Caco-2 (cell line): Measurements from ENCODE around the gene ANKMY1. TPM values are rescaled to one million over a fixed set of nuclear protein-coding genes. Genes with fewer than 3 reads are reported as not detected.

Experiments
- BruUV-seq: library from RNA; stranded (reverse); fragments of 400-500 nt; replicated peaks from 2 replicates; lab custom pipeline; 2021; lab: Mats Ljungman, UMichigan
- CTCF ChIA-PET: fragments of 300-600 bp; sonication (Branson Sonifier 250); formaldehyde crosslinking; loops from one replicate; lab custom pipeline; 2022; ENCODE audit warnings: antibody characterized with exemption; lab: Charles Lee
- POLR2A ChIA-PET: fragments of 300-600 bp; sonication (Branson Sonifier 250); formaldehyde crosslinking; loops from one replicate; lab custom pipeline; 2022; ENCODE audit warnings: antibody characterized with exemption; lab: Charles Lee
- DNase-seq, 2 experiments: peaks; one replicate each; pipeline versions ENCODE4 v3.0.0 to v3.0.0-alpha.2; 2020 to 2022
- H3K27me3 ChIP-seq: replicated peaks from 2 replicates; pipeline ENCODE4 v1.6.0; 2011; ENCODE audit warnings: low read length; ENCODE audit not compliant: control insufficient read depth, insufficient read depth
- H3K36me3 ChIP-seq: 2 replicates; pipeline ENCODE4 v1.5.1; 2011; ENCODE audit warnings: low read length; ENCODE audit not compliant: control insufficient read depth, insufficient read depth
- H3K4me1 ChIP-seq: fragments of 250-450 bp; sonication (Bioruptor Pico); 2 replicates; pipeline ENCODE4 v1.5.1; 2020; ENCODE audit warnings: mild to moderate bottlenecking
- H3K4me3 ChIP-seq: 2 replicates; pipeline ENCODE4 v1.5.1; 2011; ENCODE audit warnings: low read depth, mild to moderate bottlenecking, control low read depth, low read length
- H3K9me3 ChIP-seq: fragments of 250-450 bp; sonication (Bioruptor Pico); 2 replicates; pipeline ENCODE4 v1.5.1; 2020; ENCODE audit warnings: mild to moderate bottlenecking, moderate library complexity
- H3K27ac Mint-ChIP-seq: one replicate; pipeline ENCODE4 v1.8.0; 2022; ENCODE audit warnings: mixed read lengths; ENCODE audit not compliant: unreplicated experiment
- H3K27me3 Mint-ChIP-seq: one replicate; pipeline ENCODE4 v1.8.0; 2022; ENCODE audit warnings: mixed read lengths; ENCODE audit not compliant: insufficient read depth, unreplicated experiment
- H3K36me3 Mint-ChIP-seq: one replicate; pipeline ENCODE4 v1.8.0; 2022; ENCODE audit warnings: mild to moderate bottlenecking, mixed read lengths; ENCODE audit not compliant: insufficient read depth, unreplicated experiment
- H3K4me1 Mint-ChIP-seq: one replicate; pipeline ENCODE4 v1.8.0; 2022; ENCODE audit warnings: low read depth, mixed read lengths; ENCODE audit not compliant: unreplicated experiment
- H3K4me3 Mint-ChIP-seq: one replicate; pipeline ENCODE4 v1.8.0; 2022; ENCODE audit warnings: mild to moderate bottlenecking, moderate library complexity, mixed read lengths; ENCODE audit not compliant: unreplicated experiment
- H3K9me3 Mint-ChIP-seq: one replicate; pipeline ENCODE4 v1.8.0; 2022; ENCODE audit warnings: mixed read lengths; ENCODE audit not compliant: unreplicated experiment
- CTCF ChIP-seq, 2 experiments: fragments of 200-600 bp in 1 of 2; IDR thresholded peaks; 1 replicate in 1 of 2; 2 replicates in 1 of 2; pipeline versions ENCODE4 v1.5.1 to v1.8.0; 2011 to 2022; ENCODE audit warnings: antibody characterized with exemption in 1 of 2, control low read depth in 1 of 2, inconsistent platforms in 1 of 2, low read depth in 1 of 2, low read length in 1 of 2, mild to moderate bottlenecking in 1 of 2, moderate library complexity in 1 of 2; ENCODE audit not compliant: insufficient read depth in 1 of 2, severe bottlenecking in 1 of 2, unreplicated experiment in 1 of 2
- intact Hi-C: fragments of 100-400 bp; cut with micrococcal nuclease; formaldehyde crosslinking; loops from one replicate; pipeline ENCODE4 v1.10.0; 2022; ENCODE audit not compliant: unreplicated experiment
- total RNA-seq: library from RNA; stranded (reverse); gene quantifications from 2 replicates; pipeline ENCODE4 v1.2.3, GENCODE V29; 2022

Gene ANKMY1
- total RNA-seq, 1 experiment from 2014 or later, result 12.2 TPM

- H3K36me3 ChIP-seq, result no peaks in the 10 kb centered on the region
- ChIA-PET CTCF (no interaction called here), POLR2A (no interaction called here)
- Mint-ChIP-seq H3K9me3 (no peaks in the 10 kb centered on the region), H3K4me1 (no peaks in the 10 kb centered on the region), H3K4me3 (no peak overlapping the region), H3K27me3 (no peaks in the 10 kb centered on the region), H3K27ac (no peak overlapping the region), H3K36me3 (peaks cover 14% of the 10 kb centered on the region)
- H3K4me1 ChIP-seq, result peaks cover 7% of the 10 kb centered on the region
- no TSS peak for BruUV-seq
- no peak for DNase-seq
- H3K27me3 ChIP-seq, result no peaks in the 10 kb centered on the region
- intact Hi-C loops, result no loop called here
- TF ChIP-seq CTCF (IDR thresholded peaks at IDR 0.05; ENCODE audit: insufficient read depth in 1 of 2, low read depth in 1 of 2, low read length in 1 of 2, severe bottlenecking in 1 of 2, unreplicated experiment in 1 of 2), result no peak
- no peak overlapping the region for H3K4me3 ChIP-seq
- no peaks in the 10 kb centered on the region for H3K9me3 ChIP-seq
These were observed 107.8 kb downstream of the ANKMY1 start for GRCh38 chr2:240449764-240450531.

- H3K27me3 Mint-ChIP-seq, result no peaks in the 10 kb centered on the region
- no peaks in the 10 kb centered on the region for H3K9me3 Mint-ChIP-seq
- H3K27me3 ChIP-seq, result no peaks in the 10 kb centered on the region
- BruUV-seq, result no TSS peak
- CTCF ChIA-PET, result no interaction called here
- H3K4me1 Mint-ChIP-seq, result no peaks in the 10 kb centered on the region
- no peaks in the 10 kb centered on the region for H3K36me3 ChIP-seq
- no peak overlapping the region for H3K4me3 ChIP-seq
- TF ChIP-seq CTCF (IDR thresholded peaks at IDR 0.05; ENCODE audit: insufficient read depth in 1 of 2, low read depth in 1 of 2, low read length in 1 of 2, severe bottlenecking in 1 of 2, unreplicated experiment in 1 of 2), result no peak
- no peak overlapping the region for H3K4me3 Mint-ChIP-seq
- DNase-seq, result no peak
- no peak overlapping the region for H3K27ac Mint-ChIP-seq
- peaks cover 14% of the 10 kb centered on the region for H3K36me3 Mint-ChIP-seq
- no peaks in the 10 kb centered on the region for H3K9me3 ChIP-seq
- intact Hi-C loops, result no loop called here
- POLR2A ChIA-PET, result no interaction called here
- H3K4me1 ChIP-seq, result no peaks in the 10 kb centered on the region
These were observed 109.2 kb downstream of the ANKMY1 start for GRCh38 chr2:240448387-240449274.

- no peaks in the 10 kb centered on the region for H3K4me1 ChIP-seq
- no peaks in the 10 kb centered on the region for H3K9me3 ChIP-seq
- Mint-ChIP-seq H3K4me3 (no peak overlapping the region), H3K9me3 (no peaks in the 10 kb centered on the region), H3K27ac (no peak overlapping the region), H3K27me3 (no peaks in the 10 kb centered on the region), H3K4me1 (no peaks in the 10 kb centered on the region), H3K36me3 (peaks cover 17% of the 10 kb centered on the region)
- DNase-seq, result no peak
- BruUV-seq, result no TSS peak
- H3K36me3 ChIP-seq, result no peaks in the 10 kb centered on the region
- intact Hi-C loops, result no loop called here
- CTCF ChIA-PET, result no interaction called here
- no peak for TF ChIP-seq CTCF (IDR thresholded peaks at IDR 0.05; ENCODE audit: insufficient read depth in 1 of 2, low read depth in 1 of 2, low read length in 1 of 2, severe bottlenecking in 1 of 2, unreplicated experiment in 1 of 2)
- no peaks in the 10 kb centered on the region for H3K27me3 ChIP-seq
- H3K4me3 ChIP-seq, result no peak overlapping the region
- POLR2A ChIA-PET, result no interaction called here
These were observed 109.9 kb downstream of the ANKMY1 start for GRCh38 chr2:240447934-240448333.
